ENCODE measurements around the gene SLC22A16. TPM values are rescaled to one million over a fixed set of nuclear protein-coding genes. Genes with fewer than 3 reads are reported as not detected.

Gene SLC22A16
- total and polyA plus RNA-seq, 4 donors, result 0.37 to 3.2 (median 0.99) TPM

- Histone ChIP-seq H3K4me3 (no peak overlapping the region), H3K27ac (ENCODE audit: low read depth in 1 of 2, low read length in 1 of 2) (no peak overlapping the region), H3K36me3 (ENCODE audit: control insufficient read depth in 4 of 4, insufficient read depth in 4 of 4, low read length in 4 of 4) (no peaks in the 10 kb centered on the region), H3K4me1 (ENCODE audit: control insufficient read depth in 5 of 5, insufficient read depth in 5 of 5, low read length in 5 of 5) (peaks cover 0 to 3% (median 0%) of the 10 kb centered on the region in 5 donors), H3K9me3 (ENCODE audit: control insufficient read depth in 4 of 4, insufficient read depth in 3 of 4, low read length in 3 of 4) (no peaks in the 10 kb centered on the region), H3K27me3 (ENCODE audit: control insufficient read depth in 3 of 3, insufficient read depth in 3 of 3, low read length in 2 of 3) (no peaks in the 10 kb centered on the region), H3K9ac (ENCODE audit: insufficient read depth in 1 of 2, low read length in 2 of 2) (no peak overlapping the region)
- 96% methylated on average over 4 of the region's 4 CpGs for WGBS, 2 donors
- DNase-seq (no peak), ATAC-seq (ENCODE audit: insufficient read depth, low FRiP score) (no peak)
- no peak for TF ChIP-seq CTCF (IDR thresholded peaks at IDR 0.05; ENCODE audit: control extremely low read depth, extremely low read depth)
These were observed 82.0 kb downstream of the SLC22A16 start for GRCh38 chr6:110394409-110394808.

- Histone ChIP-seq H3K4me1 (ENCODE audit: control insufficient read depth in 5 of 5, insufficient read depth in 5 of 5, low read length in 5 of 5) (peaks cover 0 to 3% (median 0%) of the 10 kb centered on the region in 5 donors), H3K36me3 (ENCODE audit: control insufficient read depth in 4 of 4, insufficient read depth in 4 of 4, low read length in 4 of 4) (no peaks in the 10 kb centered on the region), H3K27ac (ENCODE audit: low read depth in 1 of 2, low read length in 1 of 2) (no peak overlapping the region), H3K27me3 (ENCODE audit: control insufficient read depth in 3 of 3, insufficient read depth in 3 of 3, low read length in 2 of 3) (no peaks in the 10 kb centered on the region), H3K9me3 (ENCODE audit: control insufficient read depth in 4 of 4, insufficient read depth in 3 of 4, low read length in 3 of 4) (no peaks in the 10 kb centered on the region), H3K4me3 (no peak overlapping the region), H3K9ac (ENCODE audit: insufficient read depth in 1 of 2, low read length in 2 of 2) (no peak overlapping the region)
- 82 to 83% methylated on average over 9 of the region's 9 CpGs for WGBS, 2 donors
- DNase-seq, result no peak
- no peak for ATAC-seq (ENCODE audit: insufficient read depth, low FRiP score)
- TF ChIP-seq CTCF (IDR thresholded peaks at IDR 0.05; ENCODE audit: control extremely low read depth, extremely low read depth), result no peak
These were observed 83.7 kb downstream of the SLC22A16 start for GRCh38 chr6:110392727-110393126.

GRCh38 chr6:110390404-110390803, 86.0 kb downstream of the SLC22A16 start:
- peaks cover 0 to 1% (median 0%) of the 10 kb centered on the region in 5 donors for H3K4me1 ChIP-seq (ENCODE audit: control insufficient read depth in 5 of 5, insufficient read depth in 5 of 5, low read length in 5 of 5)
- no peak overlapping the region for H3K27ac ChIP-seq (ENCODE audit: low read depth in 1 of 2, low read length in 1 of 2)
- H3K9me3 ChIP-seq (ENCODE audit: control insufficient read depth in 4 of 4, insufficient read depth in 3 of 4, low read length in 3 of 4), result no peaks in the 10 kb centered on the region
- H3K4me3 ChIP-seq, result no peak overlapping the region
- no peak for TF ChIP-seq CTCF (IDR thresholded peaks at IDR 0.05; ENCODE audit: control extremely low read depth, extremely low read depth)
- no peak overlapping the region for H3K9ac ChIP-seq (ENCODE audit: insufficient read depth in 1 of 2, low read length in 2 of 2)
- WGBS, 2 donors, result 26 to 27% methylated on average over 2 of the region's 2 CpGs
- H3K27me3 ChIP-seq (ENCODE audit: control insufficient read depth in 3 of 3, insufficient read depth in 3 of 3, low read length in 2 of 3), result no peaks in the 10 kb centered on the region
- H3K36me3 ChIP-seq (ENCODE audit: control insufficient read depth in 4 of 4, insufficient read depth in 4 of 4, low read length in 4 of 4), result no peaks in the 10 kb centered on the region
- no peak for DNase-seq
- no peak for ATAC-seq (ENCODE audit: insufficient read depth, low FRiP score)

All from lung (tissue), 12 donors.